Suppressor macrophage (primary cell): Measurements from ENCODE around the gene FAM120A.
A peak's percentile ranks its signal among the peaks of the same experiment; 100 is the strongest.

Experiments
- DNase-seq, 4 experiments: peaks; one replicate each; pipeline ENCODE4 v3.0.0-alpha.2; 2020 to 2022

FAM120A gene

GRCh38 chr9:93580654-93581380 is 129.3 kb downstream of the FAM120A start:
- DNase-seq: no peak

- no peak for DNase-seq
Measured at GRCh38 chr9:93582115-93582514, 130.6 kb downstream of the FAM120A start.

GRCh38 chr9:93582550-93582949 is 131.1 kb downstream of the FAM120A start:
- DNase-seq: no peak

- DNase-seq: no peak
Measured at GRCh38 chr9:93585259-93585658, 133.8 kb downstream of the FAM120A start.

GRCh38 chr9:93585695-93586094 is 134.2 kb downstream of the FAM120A start:
- no peak for DNase-seq

- DNase-seq: no peak
Measured at GRCh38 chr9:93586290-93587057, 135.0 kb downstream of the FAM120A start.

- DNase-seq: no peak
Measured at GRCh38 chr9:93587284-93587650, 135.8 kb downstream of the FAM120A start.

- peak in 2 of 4 experiments; percentile 16 to 24 for DNase-seq
Measured at GRCh38 chr9:93587651-93588347, 136.3 kb downstream of the FAM120A start.

GRCh38 chr9:93588641-93589609 is 137.4 kb downstream of the FAM120A start:
- DNase-seq: peak in 1 of 4 experiments; percentile 8

GRCh38 chr9:93589688-93590087 is 138.2 kb downstream of the FAM120A start:
- DNase-seq: peak in 1 of 4 experiments; percentile 4

GRCh38 chr9:93590609-93591234 is 139.2 kb downstream of the FAM120A start:
- DNase-seq: no peak

- no peak for DNase-seq
Measured at GRCh38 chr9:93591301-93592007, 140.0 kb downstream of the FAM120A start.

GRCh38 chr9:93592008-93592642 is 140.6 kb downstream of the FAM120A start:
- DNase-seq: no peak

GRCh38 chr9:93592643-93593021 is 141.1 kb downstream of the FAM120A start:
- DNase-seq: no peak

GRCh38 chr9:93593144-93593658 is 141.7 kb downstream of the FAM120A start:
- no peak for DNase-seq

GRCh38 chr9:93594041-93594756 is 142.7 kb downstream of the FAM120A start:
- DNase-seq: no peak

- DNase-seq: no peak
Measured at GRCh38 chr9:93595461-93595860, 144.0 kb downstream of the FAM120A start.

- DNase-seq: no peak
Measured at GRCh38 chr9:93595861-93596365, 144.4 kb downstream of the FAM120A start.

- DNase-seq: no peak
Measured at GRCh38 chr9:93596399-93596798, 144.9 kb downstream of the FAM120A start.
